ENCODE results near the gene PPP5C. TPM values are rescaled to one million over a fixed set of nuclear protein-coding genes. Genes with fewer than 3 reads are reported as not detected.

PPP5C gene
- total RNA-seq, 4 donors from 2014 or later, result 33.8 to 51.3 (median 43.2) TPM

GRCh38 chr19:46330319-46330918 is 16.5 kb upstream of the PPP5C start:
- Histone ChIP-seq H3K27me3 (no peaks in the 10 kb centered on the region), H3K9me3 (peaks cover 0 to 30% (median 11%) of the 10 kb centered on the region in 3 donors), H3K36me3 (peaks cover 0 to 84% (median 11%) of the 10 kb centered on the region in 3 donors), H3K4me1 (no peaks in the 10 kb centered on the region), H3K27ac (no peak overlapping the region), H3K4me3 (no peak overlapping the region)
- no peak for DNase-seq
- no peak for TF ChIP-seq POLR2A (IDR thresholded peaks at IDR 0.05)
- WGBS, 2 donors, result 81 to 84% methylated on average over 2 of the region's 2 CpGs
- intact Hi-C loops (cut with DNase I), result no loop called here

- DNase-seq, result no peak
- TF ChIP-seq POLR2A (IDR thresholded peaks at IDR 0.05) (no peak), CTCF (IDR thresholded peaks at IDR 0.05) (no peak)
- Histone ChIP-seq H3K9me3 (no peaks in the 10 kb centered on the region), H3K27ac (no peak overlapping the region), H3K27me3 (no peaks in the 10 kb centered on the region), H3K36me3 (peaks cover 0 to 64% (median 5%) of the 10 kb centered on the region in 3 donors), H3K4me3 (no peak overlapping the region), H3K4me1 (no peaks in the 10 kb centered on the region)
- intact Hi-C loops (cut with DNase I), result no loop called here
- WGBS, 2 donors, result 92 to 95% methylated on average over 1 of the region's 1 CpG
These were observed 9.4 kb upstream of the PPP5C start for GRCh38 chr19:46337487-46337886.

GRCh38 chr19:46339446-46339845 is 7.4 kb upstream of the PPP5C start:
- Histone ChIP-seq H3K36me3 (peaks cover 0 to 56% (median 5%) of the 10 kb centered on the region in 3 donors), H3K9me3 (no peaks in the 10 kb centered on the region), H3K27me3 (no peaks in the 10 kb centered on the region), H3K27ac (no peak overlapping the region), H3K4me3 (no peak overlapping the region), H3K4me1 (no peaks in the 10 kb centered on the region)
- TF ChIP-seq CTCF (IDR thresholded peaks at IDR 0.05) (no peak), POLR2A (IDR thresholded peaks at IDR 0.05) (no peak)
- WGBS, 2 donors, result 47 to 56% methylated on average over 7 to 10 of the region's 10 CpGs
- no peak for DNase-seq
- intact Hi-C loops (cut with DNase I), result no loop called here

GRCh38 chr19:46340051-46340659 is 6.7 kb upstream of the PPP5C start:
- no peaks in the 10 kb centered on the region for H3K9me3 ChIP-seq
- 98% methylated on average over 11 of the region's 11 CpGs for WGBS, 2 donors
- H3K4me1 ChIP-seq, result no peaks in the 10 kb centered on the region
- TF ChIP-seq POLR2A (IDR thresholded peaks at IDR 0.05) (no peak), CTCF (IDR thresholded peaks at IDR 0.05) (no peak)
- peaks cover 0 to 52% (median 1%) of the 10 kb centered on the region in 3 donors for H3K36me3 ChIP-seq
- intact Hi-C loops (cut with DNase I), result no loop called here
- H3K4me3 ChIP-seq, result no peak overlapping the region
- H3K27ac ChIP-seq, result no peak overlapping the region
- no peaks in the 10 kb centered on the region for H3K27me3 ChIP-seq
- DNase-seq, result no peak

GRCh38 chr19:46341937-46342336 is 5.0 kb upstream of the PPP5C start:
- DNase-seq, result no peak
- Histone ChIP-seq H3K9me3 (no peaks in the 10 kb centered on the region), H3K4me1 (peaks cover 0 to 10% (median 5%) of the 10 kb centered on the region in 3 donors), H3K27me3 (no peaks in the 10 kb centered on the region), H3K4me3 (no peak overlapping the region), H3K36me3 (peaks cover 0 to 36% (median 0%) of the 10 kb centered on the region in 3 donors), H3K27ac (no peak overlapping the region)
- WGBS, 2 donors, result 89 to 94% methylated on average over 3 of the region's 3 CpGs
- intact Hi-C loops (cut with DNase I), result no loop called here
- TF ChIP-seq CTCF (IDR thresholded peaks at IDR 0.05) (no peak), POLR2A (IDR thresholded peaks at IDR 0.05) (no peak)
